CD14-positive monocyte (primary cell): Measurements from ENCODE around the gene LRFN3. TPM values are rescaled to one million over a fixed set of nuclear protein-coding genes. Genes with fewer than 3 reads are reported as not detected.

Source experiments
- DNase-seq, 3 donors: peaks; one replicate each; pipeline ENCODE4 v3.0.0-alpha.2; 2011 to 2022
- H2AFZ ChIP-seq: 2 replicates; pipeline ENCODE4 v1.6.0; 2012; ENCODE audit warnings: mild to moderate bottlenecking, low read depth, low read length, inconsistent platforms; ENCODE audit not compliant: insufficient read depth, poor library complexity, severe bottlenecking
- H3K27ac ChIP-seq, 2 donors: 1 replicate in 1 of 2; 2 replicates in 1 of 2; pipeline ENCODE4 v1.5.1; 2012 to 2013; ENCODE audit warnings: low read length in 2 of 2, control low read depth in 1 of 2, inconsistent platforms in 1 of 2, low read depth in 1 of 2, mild to moderate bottlenecking in 1 of 2
- H3K27me3 ChIP-seq, 2 donors: one replicate each; pipeline versions ENCODE4 v1.6.0 to v1.6.1; 2011 to 2013; ENCODE audit warnings: low read length in 2 of 2; ENCODE audit not compliant: control insufficient read depth in 2 of 2, insufficient read depth in 2 of 2
- H3K36me3 ChIP-seq, 2 donors: replicated peaks in 1 of 2; 1 replicate in 1 of 2; 2 replicates in 1 of 2; pipeline versions ENCODE4 v1.5.1 to v1.6.1; 2012 to 2013; ENCODE audit warnings: low read length in 2 of 2, control low read depth in 1 of 2, inconsistent platforms in 1 of 2, mild to moderate bottlenecking in 1 of 2; ENCODE audit not compliant: insufficient read depth in 2 of 2, control insufficient read depth in 1 of 2
- H3K4me1 ChIP-seq, 2 donors: 1 replicate in 1 of 2; 2 replicates in 1 of 2; pipeline versions ENCODE4 v1.5.1 to v1.6.1; 2012 to 2013; ENCODE audit warnings: low read length in 2 of 2, control low read depth in 1 of 2, inconsistent platforms in 1 of 2, mild to moderate bottlenecking in 1 of 2, moderate library complexity in 1 of 2; ENCODE audit not compliant: insufficient read depth in 2 of 2, control insufficient read depth in 1 of 2
- H3K4me2 ChIP-seq: replicated peaks from 2 replicates; pipeline ENCODE3; 2012; ENCODE audit warnings: low read length, moderate library complexity, mild to moderate bottlenecking; ENCODE audit not compliant: poor library complexity, severe bottlenecking; ENCODE audit errors: extremely low read depth
- H3K4me3 ChIP-seq, 3 experiments: fragments of 200-600 bp in 1 of 3; sonication (generic) in 1 of 3; replicated peaks in 1 of 3; 1 replicate in 2 of 3; 2 replicates in 1 of 3; pipeline ENCODE4 v1.5.1; 2011 to 2013; ENCODE audit warnings: low read length in 3 of 3, mild to moderate bottlenecking in 3 of 3, control low read depth in 2 of 3, low read depth in 2 of 3, inconsistent platforms in 1 of 3, moderate library complexity in 1 of 3
- H3K79me2 ChIP-seq: 2 replicates; pipeline ENCODE4 v1.6.0; 2012; ENCODE audit warnings: mild to moderate bottlenecking, control low read depth, inconsistent platforms, low read length, moderate library complexity; ENCODE audit not compliant: insufficient read depth
- H3K9ac ChIP-seq: 2 replicates; pipeline ENCODE4 v1.6.0; 2017; ENCODE audit warnings: low read length, mild to moderate bottlenecking; ENCODE audit not compliant: insufficient read depth, poor library complexity, severe bottlenecking
- H3K9me3 ChIP-seq, 2 donors: replicated peaks in 1 of 2; 1 replicate in 1 of 2; 2 replicates in 1 of 2; pipeline versions ENCODE4 v1.5.1 to v1.6.1; 2012 to 2013; ENCODE audit warnings: low read length in 2 of 2, control low read depth in 1 of 2; ENCODE audit not compliant: control insufficient read depth in 1 of 2, insufficient read depth in 1 of 2
- H4K20me1 ChIP-seq: 2 replicates; pipeline ENCODE4 v1.6.0; 2012; ENCODE audit warnings: mild to moderate bottlenecking, low read length, control low read depth, moderate library complexity; ENCODE audit not compliant: insufficient read depth
- H3K27ac Mint-ChIP-seq, 7 donors: one replicate each; pipeline ENCODE4 v1.8.0; 2020; ENCODE audit warnings: mild to moderate bottlenecking in 7 of 7, mixed read lengths in 7 of 7, moderate library complexity in 6 of 7, inconsistent platforms in 2 of 7
- H3K27me3 Mint-ChIP-seq, 3 donors: one replicate each; pipeline ENCODE4 v1.8.0; 2021 to 2022; ENCODE audit warnings: low read depth in 3 of 3, mild to moderate bottlenecking in 3 of 3, mixed read lengths in 3 of 3, moderate library complexity in 3 of 3, inconsistent platforms in 1 of 3
- H3K36me3 Mint-ChIP-seq, 2 donors: one replicate each; pipeline ENCODE4 v1.8.0; 2020; ENCODE audit warnings: mixed read lengths in 2 of 2, inconsistent platforms in 1 of 2, mild to moderate bottlenecking in 1 of 2
- H3K4me1 Mint-ChIP-seq: one replicate; pipeline ENCODE4 v1.8.0; 2020; ENCODE audit warnings: mild to moderate bottlenecking, mixed read lengths
- H3K4me3 Mint-ChIP-seq, 2 donors: one replicate each; pipeline ENCODE4 v1.8.0; 2020; ENCODE audit warnings: mild to moderate bottlenecking in 2 of 2, mixed read lengths in 2 of 2, moderate library complexity in 1 of 2
- H3K9me3 Mint-ChIP-seq, 7 donors: one replicate each; pipeline ENCODE4 v1.8.0; 2020 to 2022; ENCODE audit warnings: mixed read lengths in 7 of 7, mild to moderate bottlenecking in 6 of 7, moderate library complexity in 6 of 7, inconsistent platforms in 2 of 7
- CTCF ChIP-seq: fragments of 200-600 bp; IDR thresholded peaks from one replicate; pipeline ENCODE4 v1.8.0; 2022; ENCODE audit warnings: antibody characterized with exemption, mild to moderate bottlenecking
- WGBS: methylation state at CpG from one replicate; pipeline ENCODE4 v1.1.5; 2013; ENCODE audit warnings: missing lambda C conversion rate; ENCODE audit not compliant: insufficient coverage; 5-methylcytosine and 5-hydroxymethylcytosine counted together
- intact Hi-C, 2 donors: fragments of 100-400 bp; cut with micrococcal nuclease; formaldehyde crosslinking; loops; one replicate each; pipeline versions ENCODE4 v1.15.0 to v1.15.1; 2023
- polyA plus RNA-seq, 3 donors: library from polyadenylated mRNA; depleted of rRNA in 1 of 3; unstranded in 2 of 3; stranded (reverse) in 1 of 3; fragments of 300-500 nt in 2 of 3; fragments of >200 nt in 1 of 3; fragmentation: Illumina TruSeq in 2 of 3; gene quantifications; 1 replicate in 2 of 3; 2 replicates in 1 of 3; pipeline ENCODE4 v1.2.3, GENCODE V29; 2012 to 2021

The LRFN3 gene
- polyA plus RNA-seq, 3 donors, result 0.04 TPM; not detected in 2

- Mint-ChIP-seq H3K9me3 (no peaks in the 10 kb centered on the region), H3K4me3 (peak overlapping the region in 1 of 2 donors; percentile 72), H3K27ac (no peak overlapping the region), H3K4me1 (peaks cover 8% of the 10 kb centered on the region), H3K36me3 (peaks cover 0 to 2% of the 10 kb centered on the region in 2 donors), H3K27me3 (peaks cover 37 to 46% (median 44%) of the 10 kb centered on the region in 3 donors)
- Histone ChIP-seq H3K9ac (no peak overlapping the region), H3K27me3 (peaks cover 13 to 37% of the 10 kb centered on the region in 2 donors), H2AFZ (no peak overlapping the region), H3K79me2 (no peaks in the 10 kb centered on the region), H3K36me3 (no peaks in the 10 kb centered on the region), H3K4me2 (no peak overlapping the region), H3K4me3 (no peak overlapping the region), H3K9me3 (no peaks in the 10 kb centered on the region), H3K4me1 (peaks cover 0 to 4% of the 10 kb centered on the region in 2 donors), H3K27ac (no peak overlapping the region), H4K20me1 (no peaks in the 10 kb centered on the region)
- 37% methylated on average over 11 of the region's 11 CpGs for WGBS
- TF ChIP-seq CTCF, result no peak
- intact Hi-C loops, result no loop called here
- no peak for DNase-seq
These were observed 629 bp downstream of the LRFN3 start for GRCh38 chr19:35936738-35937268.

- peak overlapping the region; percentile 7 to 30 for H3K4me3 Mint-ChIP-seq
- H2AFZ ChIP-seq, result no peak overlapping the region
- H3K9me3 Mint-ChIP-seq, result no peaks in the 10 kb centered on the region
- no peak overlapping the region for H3K4me2 ChIP-seq
- no peak overlapping the region for H3K9ac ChIP-seq
- WGBS, result 92% methylated on average over 14 of the region's 14 CpGs
- H3K27me3 ChIP-seq, result peaks cover 13 to 37% of the 10 kb centered on the region in 2 donors
- intact Hi-C loops, result no loop called here
- no peak for TF ChIP-seq CTCF
- H3K79me2 ChIP-seq, result no peaks in the 10 kb centered on the region
- no peak for DNase-seq
- no peak overlapping the region for H3K27ac ChIP-seq
- no peaks in the 10 kb centered on the region for H4K20me1 ChIP-seq
- H3K36me3 ChIP-seq, result no peaks in the 10 kb centered on the region
- peaks cover 0 to 2% of the 10 kb centered on the region in 2 donors for H3K36me3 Mint-ChIP-seq
- peaks cover 6% of the 10 kb centered on the region for H3K4me1 Mint-ChIP-seq
- no peaks in the 10 kb centered on the region for H3K9me3 ChIP-seq
- peaks cover 37 to 45% (median 44%) of the 10 kb centered on the region in 3 donors for H3K27me3 Mint-ChIP-seq
- H3K27ac Mint-ChIP-seq, result no peak overlapping the region
- peaks cover 0 to 4% of the 10 kb centered on the region in 2 donors for H3K4me1 ChIP-seq
- H3K4me3 ChIP-seq, result no peak overlapping the region
These were observed 1.4 kb downstream of the LRFN3 start for GRCh38 chr19:35937345-35938281.
